Activated effector memory CD4-positive, alpha-beta T cell treated with Interleukin-2 at 50 U/mL for 16 hours (primary cell): ENCODE results near the gene FDX1.
A peak's percentile ranks its signal among the peaks of the same experiment; 100 is the strongest.
"Not testable (repeated sequence)": the region's sequence is repeated elsewhere in the genome, so short reads cannot be mapped to it uniquely, and the experiment has no call there.

ENCODE experiments used
- DNase-seq: peaks from one replicate; pipeline ENCODE4 v3.0.0-alpha.2; 2020

FDX1 gene, protein sequence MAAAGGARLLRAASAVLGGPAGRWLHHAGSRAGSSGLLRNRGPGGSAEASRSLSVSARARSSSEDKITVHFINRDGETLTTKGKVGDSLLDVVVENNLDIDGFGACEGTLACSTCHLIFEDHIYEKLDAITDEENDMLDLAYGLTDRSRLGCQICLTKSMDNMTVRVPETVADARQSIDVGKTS

DNA sequence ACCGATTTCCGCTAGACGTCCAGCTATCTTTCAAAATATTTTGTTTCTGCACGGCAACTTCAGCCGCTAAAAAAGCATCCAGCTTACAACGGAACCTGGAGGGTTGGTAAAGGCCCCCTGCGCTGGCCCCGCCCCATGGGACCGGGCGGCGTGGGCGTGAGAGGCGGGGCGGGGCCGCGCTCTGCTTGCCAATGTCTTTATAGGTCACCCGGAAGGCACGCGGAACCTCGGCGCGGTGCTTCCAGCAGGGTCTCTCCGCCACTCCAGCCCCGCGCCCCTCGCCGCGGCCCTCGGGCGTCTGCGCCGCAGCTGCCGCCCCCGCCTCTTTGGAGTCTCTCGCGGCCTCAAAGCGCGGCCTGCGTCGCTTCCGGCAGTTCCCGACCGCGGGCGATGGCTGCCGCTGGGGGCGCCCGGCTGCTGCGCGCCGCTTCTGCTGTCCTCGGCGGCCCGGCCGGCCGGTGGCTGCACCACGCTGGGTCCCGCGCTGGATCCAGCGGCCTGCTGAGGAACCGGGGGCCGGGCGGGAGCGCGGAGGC lies at the start of gene FDX1:
Gene FDX1, plus strand, starts transcription at position 218 of the 536 bp plus-strand sequence. Its CDS starts 173 bp downstream, at position 391.
- peak; percentile 73 for DNase-seq

DNA sequence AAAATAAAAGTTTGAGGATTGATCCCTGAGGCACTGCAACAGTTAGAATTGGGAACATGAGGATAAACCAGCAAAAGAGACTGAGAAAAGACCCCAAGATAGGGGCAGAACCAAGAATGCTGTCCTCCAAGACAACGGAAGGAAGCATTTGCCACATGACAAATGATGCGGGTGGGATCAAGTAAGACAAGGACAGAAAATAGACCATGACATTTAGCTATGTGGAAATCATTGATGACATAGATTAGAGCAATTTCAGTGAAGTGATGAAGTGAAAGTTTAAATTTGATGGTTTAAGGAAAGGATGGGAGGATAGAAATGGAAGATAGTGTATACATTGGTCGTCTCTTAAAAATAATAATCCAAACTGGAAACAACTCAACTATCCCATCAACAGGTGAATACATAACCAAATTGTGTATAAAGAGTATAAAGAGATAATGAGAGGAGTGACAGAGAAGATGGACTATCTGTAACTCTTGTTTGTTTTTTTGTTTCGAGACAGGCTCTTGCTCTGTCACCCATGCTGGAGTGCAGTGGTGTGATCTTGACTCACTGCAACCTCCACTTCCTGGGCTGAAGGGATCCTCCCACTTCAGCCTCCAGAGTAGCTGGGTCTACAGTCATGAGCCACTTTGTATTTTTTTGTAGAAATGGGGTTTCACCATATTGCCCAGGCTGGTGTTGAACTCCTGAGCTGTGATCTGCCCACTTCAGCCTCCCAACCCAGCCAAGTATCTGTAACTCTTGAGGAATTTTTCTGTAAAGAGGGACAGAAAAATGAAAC lies 48.7 kb upstream of the FDX1 start:
- DNase-seq: no peak

DNA sequence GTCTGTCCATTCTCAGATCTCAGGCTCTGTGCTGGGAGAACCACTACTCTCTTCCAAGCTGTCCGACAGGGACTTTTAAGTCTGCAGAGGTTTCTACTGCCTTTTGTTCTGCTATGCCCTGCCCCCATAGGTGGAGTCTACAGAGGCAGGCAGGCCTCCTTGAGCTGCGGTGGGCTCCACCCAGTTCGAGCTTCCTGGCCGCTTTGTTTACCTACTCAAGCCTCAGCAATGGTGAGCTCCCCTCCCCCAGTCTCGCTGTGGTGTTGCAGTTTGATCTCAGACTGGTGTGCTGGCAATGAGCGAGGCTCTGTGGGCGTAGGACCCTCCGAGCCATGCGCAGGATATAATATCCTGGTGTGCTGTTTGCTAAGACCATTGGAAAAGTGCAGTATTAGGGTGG lies 41.5 kb upstream of the FDX1 start:
- peak; percentile 27 for DNase-seq

DNA sequence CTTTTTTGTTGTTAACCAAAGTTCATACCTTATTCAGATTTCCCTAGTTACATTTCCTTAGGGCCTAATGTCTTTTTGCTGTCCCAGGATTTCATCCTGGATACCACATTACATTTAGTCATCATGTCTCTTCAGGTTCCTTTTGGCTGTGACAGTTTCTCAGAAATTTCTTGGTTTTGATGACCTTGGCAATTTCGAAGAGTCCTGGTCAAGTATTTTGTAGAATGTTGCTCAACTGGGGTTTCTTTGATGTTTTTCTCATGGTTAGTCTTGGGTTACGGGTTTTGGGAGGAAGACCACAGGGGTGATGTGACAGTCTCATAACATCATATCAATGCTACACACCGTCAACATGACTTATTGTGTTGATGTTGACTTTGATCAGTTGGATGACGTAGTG lies 39.8 kb upstream of the FDX1 start:
- no peak for DNase-seq

DNA sequence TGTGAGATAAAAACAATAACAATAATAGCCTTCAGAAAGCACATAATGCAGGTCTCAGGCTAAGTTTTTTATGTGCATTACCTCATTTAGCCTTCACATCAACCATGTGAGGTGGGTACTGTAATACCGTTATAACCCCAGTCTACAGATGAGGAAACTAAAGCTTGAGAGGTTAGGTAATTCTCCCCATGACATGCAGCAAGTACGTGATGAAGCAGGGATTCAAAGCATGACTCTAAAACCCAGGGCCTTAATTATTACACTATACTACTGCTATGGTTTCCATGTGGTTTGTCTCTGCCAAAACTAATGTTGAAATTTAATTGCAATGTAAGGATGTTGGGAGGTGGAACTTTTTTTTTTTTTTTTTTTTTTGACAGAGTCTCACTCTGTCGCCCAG lies 37.7 kb upstream of the FDX1 start:
- no peak for DNase-seq

DNA sequence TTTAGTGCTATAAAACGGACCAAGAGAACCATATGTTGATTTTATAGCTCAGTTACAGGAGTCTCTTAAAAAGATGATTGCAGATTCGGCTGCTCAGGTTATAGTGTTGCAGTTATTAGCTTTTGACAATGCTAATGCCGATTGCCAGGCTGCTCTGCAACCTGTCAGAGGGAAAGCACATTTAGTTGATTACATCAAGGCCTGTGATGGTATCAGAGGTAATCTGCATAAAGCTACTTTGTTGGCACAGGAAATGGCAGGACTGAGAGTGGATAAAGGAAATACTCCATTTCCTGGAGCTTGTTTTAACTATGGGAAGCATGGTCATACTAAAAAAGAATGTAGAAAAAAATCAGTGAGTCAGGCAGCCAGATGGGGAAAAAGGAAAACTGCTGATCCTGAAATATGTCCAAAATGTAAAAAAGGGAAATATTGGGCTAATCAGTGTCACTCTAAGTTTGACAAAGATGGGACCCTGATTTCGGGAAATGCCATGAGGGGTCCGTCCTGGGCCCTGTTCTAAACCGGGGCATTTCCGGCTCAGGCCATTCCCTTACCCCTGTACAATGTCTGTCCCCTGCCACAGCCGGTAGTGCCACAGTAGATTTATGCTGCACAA lies 32.0 kb upstream of the FDX1 start:
- not testable (repeated sequence) for DNase-seq

DNA sequence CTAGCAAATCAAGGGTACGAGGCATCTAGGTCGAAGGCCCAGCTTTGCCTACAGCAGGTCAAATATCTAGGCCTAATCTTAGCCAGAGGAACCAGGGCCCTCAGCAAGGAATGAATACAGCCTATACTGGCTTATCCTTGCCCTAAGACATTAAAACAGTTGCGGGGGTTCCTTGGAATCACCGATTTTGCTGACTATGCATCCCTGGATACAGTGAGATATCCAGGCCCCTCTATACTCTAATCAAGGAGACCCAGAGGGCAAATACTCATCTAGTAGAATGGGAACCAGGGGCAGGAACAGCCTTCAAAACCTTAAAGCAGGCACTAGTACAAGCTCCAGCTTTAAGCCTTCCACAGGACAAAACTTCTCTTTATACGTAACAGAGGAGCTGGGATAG lies 26.2 kb upstream of the FDX1 start:
- not testable (repeated sequence) for DNase-seq

DNA sequence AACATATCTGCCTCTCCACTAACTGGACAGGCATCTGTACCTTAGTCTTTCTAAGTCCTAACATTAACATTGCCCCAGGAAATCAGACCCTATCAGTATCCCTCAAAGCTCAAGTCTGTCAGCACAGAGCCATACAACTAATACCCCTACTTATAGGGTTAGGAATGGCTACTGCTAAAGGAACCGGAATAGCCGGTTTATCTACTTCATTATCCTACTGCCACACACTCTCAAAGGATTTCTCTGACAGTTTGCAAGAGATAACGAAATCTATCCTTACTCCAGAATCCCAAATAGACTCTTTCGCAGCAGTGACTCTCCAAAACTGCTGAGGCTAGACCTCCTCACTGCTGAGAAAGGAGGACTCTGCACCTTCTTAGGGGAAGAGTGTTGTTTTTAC lies 24.1 kb upstream of the FDX1 start:
- not testable (repeated sequence) for DNase-seq

DNA sequence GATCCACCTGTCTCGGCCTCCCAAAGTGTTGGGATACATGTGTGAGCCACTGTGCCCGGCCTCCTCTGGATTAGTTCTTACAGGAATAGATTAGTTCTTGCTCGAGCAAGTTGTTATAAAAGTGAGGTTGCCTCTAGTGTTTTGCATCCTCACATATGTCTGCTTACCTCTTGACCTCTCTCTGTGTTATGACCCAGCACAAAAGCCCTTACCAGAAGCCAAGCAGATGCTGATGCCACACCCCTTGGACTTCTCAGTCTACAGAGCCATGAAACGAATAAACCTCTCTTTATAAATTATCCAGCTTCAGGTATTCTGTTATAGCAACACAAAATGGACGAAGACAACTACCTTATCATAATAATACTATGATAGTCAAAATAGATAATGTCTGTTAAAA lies 22.4 kb upstream of the FDX1 start:
- no peak for DNase-seq

DNA sequence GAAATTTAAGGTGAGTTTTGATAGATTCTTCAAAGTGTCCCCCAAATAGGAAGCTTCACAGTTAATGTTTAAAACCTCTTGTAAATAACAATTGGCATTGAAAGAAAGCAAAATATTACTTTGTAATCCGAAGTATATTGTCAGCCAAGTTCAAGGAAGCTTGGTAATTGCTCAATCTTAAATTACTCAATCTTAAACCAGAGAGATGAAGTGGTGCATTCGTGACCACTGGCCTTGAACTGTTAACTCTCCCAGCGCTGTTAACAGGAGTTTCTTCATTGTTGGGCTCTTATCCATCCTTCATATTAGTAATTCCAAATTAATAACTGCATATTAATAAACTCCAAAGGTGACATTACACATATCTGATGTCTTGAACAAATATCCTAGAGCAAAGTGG lies 20.6 kb upstream of the FDX1 start:
- DNase-seq: no peak

DNA sequence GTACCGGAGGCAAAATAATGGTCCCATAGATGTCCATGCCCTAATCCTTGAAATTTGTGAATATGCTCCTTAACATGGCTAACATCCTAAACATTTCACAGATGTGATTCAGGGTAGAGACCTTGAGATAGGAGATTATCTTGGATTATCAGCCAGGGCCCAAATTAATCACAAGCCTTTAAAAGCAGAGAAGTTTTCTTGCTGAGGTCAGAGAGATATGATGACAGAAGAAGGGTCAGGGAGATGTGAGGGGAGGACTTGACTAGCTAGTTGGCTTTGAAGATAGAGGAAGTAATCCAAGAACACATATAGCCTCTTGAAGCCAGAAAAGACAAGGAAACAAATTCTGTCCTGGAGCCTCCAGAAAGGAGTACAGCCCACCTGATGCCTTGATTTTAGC lies 19.1 kb upstream of the FDX1 start:
- DNase-seq: no peak

DNA sequence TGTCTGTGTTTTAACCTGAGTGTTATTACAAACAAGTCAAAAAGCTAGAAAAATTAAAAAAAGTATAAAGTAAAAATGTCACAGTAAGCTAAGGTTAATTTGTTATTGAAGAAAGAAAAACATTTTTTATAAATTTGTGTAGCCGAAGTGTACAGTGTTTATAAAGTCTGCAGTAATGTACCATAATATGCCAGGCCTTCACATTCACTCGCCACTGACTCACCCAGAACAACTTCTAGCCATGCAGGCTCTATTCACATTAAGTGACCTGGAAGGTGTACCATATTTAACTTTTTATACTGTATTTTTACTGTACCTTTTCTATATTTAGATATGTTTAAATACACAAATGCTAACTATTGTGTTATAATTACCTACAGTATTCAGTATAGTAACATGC lies 14.7 kb upstream of the FDX1 start:
- no peak for DNase-seq

DNA sequence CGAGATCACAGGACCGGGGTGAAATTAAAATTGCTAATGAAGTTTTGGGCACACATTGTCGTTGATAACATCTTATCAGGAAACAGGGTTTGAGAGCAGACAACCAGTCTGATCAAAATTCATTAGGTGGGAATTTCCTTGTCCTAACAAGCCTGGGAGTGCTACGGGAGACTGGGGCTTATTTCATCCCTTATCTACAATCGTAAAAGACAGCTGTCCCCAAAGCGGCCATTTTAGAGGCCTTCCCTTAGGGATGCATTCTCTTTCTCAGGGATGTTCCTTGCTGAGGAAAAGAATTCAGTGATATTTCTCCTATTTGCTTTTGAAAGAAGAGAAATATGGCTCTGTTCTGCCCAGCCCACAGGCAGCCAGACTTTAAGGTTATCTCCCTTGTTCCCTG lies 8.1 kb upstream of the FDX1 start:
- not testable (repeated sequence) for DNase-seq

DNA sequence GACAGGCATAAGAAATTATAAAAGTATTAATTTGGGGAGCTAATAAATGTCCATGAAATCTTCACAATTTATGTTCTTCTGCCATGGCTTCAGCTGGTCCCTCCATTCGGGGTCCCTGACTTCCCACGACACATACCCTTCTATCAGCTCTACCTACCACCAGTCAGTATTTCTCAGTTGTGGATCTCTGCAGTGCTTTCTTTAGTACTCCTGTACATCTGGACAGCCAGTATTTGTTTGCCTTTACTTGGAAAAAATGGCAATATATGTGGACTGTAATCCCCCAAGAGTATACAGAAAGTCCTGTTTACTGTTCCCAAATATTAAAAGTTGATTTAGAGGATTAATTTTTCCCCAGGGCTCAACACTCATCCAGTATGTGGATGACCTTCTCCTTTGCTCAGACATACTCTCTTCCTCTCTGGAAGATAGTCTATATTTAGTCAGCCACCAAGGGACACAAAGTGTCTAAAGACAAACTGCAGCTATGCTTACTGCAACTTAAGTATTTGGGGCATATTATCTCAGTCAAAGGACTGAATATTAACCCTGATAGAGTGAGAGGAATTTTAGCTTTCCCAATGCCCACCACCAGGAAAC lies 7.3 kb upstream of the FDX1 start:
- DNase-seq: no peak

DNA sequence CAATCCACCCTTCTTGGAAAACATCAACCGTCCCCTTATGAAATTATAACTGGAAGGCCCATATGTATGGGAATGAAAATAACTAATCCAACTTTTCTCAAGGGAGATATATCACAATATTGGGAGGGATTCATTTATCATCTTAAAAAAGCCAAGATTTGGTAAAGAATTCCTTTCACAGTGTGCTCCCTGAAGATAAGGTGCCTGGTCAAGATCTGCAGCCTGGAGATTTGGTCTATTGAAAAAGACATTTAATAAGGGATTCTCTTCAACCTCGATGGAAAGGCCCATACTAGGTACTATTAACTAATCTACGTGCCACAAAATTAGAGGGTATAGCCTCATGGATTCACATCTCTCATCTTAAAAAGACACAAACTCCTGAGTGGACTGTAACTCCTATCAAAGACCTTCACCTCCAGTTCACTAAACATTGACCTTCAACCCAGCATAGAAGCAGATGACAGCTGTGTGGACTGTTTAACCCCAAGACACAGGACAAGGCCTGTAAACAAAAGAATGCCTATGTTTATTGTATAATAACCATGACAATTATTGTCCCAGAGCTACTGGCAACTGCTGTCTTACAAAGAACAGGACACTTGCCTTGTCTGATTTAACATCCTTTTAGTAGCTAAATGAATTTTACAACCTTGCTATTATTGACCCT lies 4.8 kb upstream of the FDX1 start:
- DNase-seq: no peak

DNA sequence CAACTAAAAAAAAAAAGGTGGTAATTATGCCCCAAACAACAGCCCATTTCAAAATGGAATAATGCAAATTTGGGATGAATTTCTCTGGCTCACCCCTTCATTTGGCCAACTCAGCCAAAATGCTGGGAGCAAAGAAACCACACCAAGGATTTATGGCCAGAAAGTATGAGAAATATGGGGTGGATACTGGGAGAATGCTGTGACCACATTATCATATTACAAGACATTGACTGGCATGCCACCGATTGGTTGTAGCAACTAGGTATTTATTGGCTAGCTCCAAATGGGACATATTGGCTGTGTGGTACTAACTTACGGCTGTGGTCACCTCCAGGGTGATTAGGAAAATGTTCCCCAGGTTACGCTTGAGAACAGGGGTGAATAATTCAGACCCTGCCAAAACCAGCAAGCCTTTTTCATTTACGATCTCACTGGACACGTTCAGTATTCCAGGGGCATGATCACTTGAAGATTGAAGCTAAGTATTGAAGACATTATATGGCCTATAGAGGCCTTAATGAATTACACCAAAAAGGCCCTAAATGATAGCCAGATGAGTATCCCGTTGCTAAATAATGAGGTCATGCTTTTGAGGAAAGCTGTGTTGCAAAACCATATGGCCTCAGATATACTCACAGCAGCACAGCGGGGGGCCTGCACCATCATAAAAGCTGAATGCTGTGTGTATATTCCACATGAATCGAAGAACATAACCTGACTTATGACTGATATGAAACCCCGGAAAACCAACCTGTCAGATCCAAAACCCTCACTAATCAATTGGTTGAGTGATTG lies 3.8 kb upstream of the FDX1 start:
- no peak for DNase-seq

DNA sequence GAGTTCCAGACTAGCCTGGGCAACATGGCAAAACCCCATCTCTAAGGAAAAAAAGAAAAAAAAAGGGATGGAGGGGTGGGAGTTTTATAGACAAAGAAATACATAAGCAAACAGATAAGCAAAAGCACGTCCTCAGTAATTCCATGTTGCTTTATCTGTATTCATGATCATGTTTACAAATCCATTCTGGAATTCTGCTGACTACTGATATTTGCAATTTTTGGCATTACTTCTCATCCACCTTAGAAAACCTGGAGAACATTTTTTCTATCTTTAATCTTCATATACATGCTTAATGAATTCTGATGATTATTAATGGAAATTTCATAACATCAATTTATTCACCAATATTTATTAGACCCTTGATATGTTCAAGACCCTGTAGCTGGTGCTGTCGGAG lies 1.7 kb upstream of the FDX1 start:
- no peak for DNase-seq

DNA sequence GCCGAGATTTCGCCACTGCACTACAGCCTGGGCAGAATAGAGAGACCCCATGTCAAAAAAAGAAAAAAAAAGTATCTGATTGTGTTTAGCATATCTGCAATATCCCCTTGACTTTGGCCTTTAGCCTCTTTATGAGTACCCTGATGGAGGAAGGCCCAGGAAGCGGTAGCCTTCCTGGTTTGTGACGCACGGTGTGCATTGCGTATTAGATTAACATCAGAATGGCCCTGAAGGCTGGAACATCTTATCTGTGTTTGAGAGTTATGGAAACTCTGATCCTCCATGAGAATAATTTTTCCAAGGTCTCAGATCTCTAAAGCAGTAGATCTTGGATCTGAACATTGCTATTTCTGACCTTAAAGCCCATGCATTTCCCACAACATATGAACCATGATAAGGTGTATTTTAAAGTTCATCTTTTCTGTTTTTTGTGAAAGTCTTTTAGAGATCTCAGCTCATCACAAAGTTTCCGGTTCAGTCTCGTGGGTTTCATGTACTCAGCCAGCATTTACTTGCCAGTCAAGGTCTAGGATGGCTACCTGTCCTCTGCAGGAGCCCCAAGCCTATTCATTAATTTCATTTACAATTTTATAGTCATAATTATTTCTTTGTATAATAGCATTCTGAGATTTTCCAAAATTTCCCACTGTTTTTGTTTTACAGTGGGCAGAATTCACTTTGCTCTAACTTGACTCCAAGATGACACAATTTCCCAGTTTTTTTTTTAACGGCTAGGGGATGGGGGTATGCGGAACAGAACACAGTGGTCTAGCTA lies 605 bp upstream of the FDX1 start:
- DNase-seq: no peak

DNA sequence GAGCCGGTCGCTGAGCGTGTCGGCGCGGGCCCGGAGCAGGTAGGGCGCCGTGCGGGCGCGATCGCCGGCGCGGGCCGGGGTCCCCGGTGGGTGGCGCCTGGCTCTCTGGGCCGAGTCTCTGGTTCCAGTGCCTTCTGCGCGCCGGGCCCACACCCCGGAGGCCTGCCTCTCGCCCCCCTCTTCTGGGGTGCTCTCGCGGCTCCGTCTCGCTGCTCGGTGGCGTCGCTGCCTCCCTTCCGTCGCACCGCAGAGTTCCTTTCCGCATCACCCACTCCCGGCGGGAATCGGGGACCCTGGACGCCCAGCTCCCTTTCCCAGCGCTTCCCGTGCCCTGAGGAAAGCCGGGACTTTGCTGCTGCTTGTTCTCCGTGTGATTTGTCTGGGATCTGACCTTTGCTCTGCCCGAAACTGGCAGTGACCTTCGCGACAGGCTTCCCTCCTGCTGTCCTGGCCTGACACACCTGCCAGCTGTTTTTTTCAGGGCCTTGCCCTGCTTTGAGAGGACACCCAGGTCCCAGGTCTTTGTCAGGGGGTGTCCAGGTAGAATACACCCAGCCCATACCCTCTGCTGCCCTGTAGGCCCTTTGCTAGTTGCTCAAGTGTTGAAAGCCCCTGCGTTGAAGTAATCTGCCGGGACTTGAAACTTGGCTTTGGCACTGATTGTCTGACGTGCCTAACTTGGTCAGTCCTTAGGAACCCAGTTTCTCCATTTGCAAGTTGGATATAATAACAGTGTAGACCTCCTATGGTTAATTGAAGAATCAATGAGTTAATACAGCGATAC lies 711 bp downstream of the FDX1 start:
- peak; percentile 9 for DNase-seq

DNA sequence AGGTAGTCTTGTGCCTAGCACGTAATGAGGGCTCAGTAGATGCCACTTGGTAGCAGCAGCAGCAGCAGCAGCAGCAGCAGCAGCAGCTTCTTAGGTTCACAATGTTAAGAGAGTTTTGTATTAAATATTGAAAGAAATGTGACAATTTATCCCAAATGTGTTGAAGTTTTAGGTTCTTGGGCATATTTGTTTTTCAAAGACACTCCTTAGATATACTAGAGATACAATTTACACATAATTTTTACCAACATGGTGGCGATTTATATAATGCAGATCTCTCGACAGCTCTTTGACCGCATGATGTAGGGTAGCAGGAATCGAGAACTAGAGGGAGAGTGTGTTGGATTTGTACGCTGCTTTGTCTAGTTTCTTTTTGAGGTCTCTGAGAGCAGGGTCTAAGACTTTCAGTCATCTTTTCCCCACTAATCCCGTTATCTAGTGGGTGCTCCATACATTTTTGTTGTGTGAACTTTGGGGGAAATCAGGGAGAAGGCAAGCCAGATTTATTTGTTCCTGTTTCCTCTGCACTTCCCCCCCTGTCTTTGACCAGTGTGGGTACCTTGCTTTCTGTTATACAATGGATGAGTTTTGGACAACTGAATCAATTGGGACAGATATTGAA lies 1.4 kb downstream of the FDX1 start:
- DNase-seq: no peak
